Activated CD4-positive, alpha-beta T cell treated with anti-CD3 and anti-CD28 coated beads, Interleukin-2, amount 50 U/mL, for 1 hour (primary cell): ENCODE measurements around the gene FGF3.

Experiments
- DNase-seq: peaks from one replicate; pipeline ENCODE4 v3.0.0-alpha.2; 2020

Gene FGF3

GRCh38 chr11:69822676-69823494 lies 3.7 kb upstream of the FGF3 start:
- DNase-seq = no peak

GRCh38 chr11:69821511-69822040 lies 2.4 kb upstream of the FGF3 start:
- DNase-seq = no peak

- DNase-seq = no peak
Measured at GRCh38 chr11:69820441-69820840, 1.2 kb upstream of the FGF3 start.

- DNase-seq = no peak
Measured at GRCh38 chr11:69819541-69820070, 390 bp upstream of the FGF3 start.

GRCh38 chr11:69818231-69818602 lies 999 bp downstream of the FGF3 start:
- DNase-seq = no peak

GRCh38 chr11:69817265-69818230 lies 1.7 kb downstream of the FGF3 start:
- no peak for DNase-seq

- no peak for DNase-seq
Measured at GRCh38 chr11:69816671-69817070, 2.5 kb downstream of the FGF3 start.

- no peak for DNase-seq
Measured at GRCh38 chr11:69815973-69816372, 3.2 kb downstream of the FGF3 start.

- no peak for DNase-seq
Measured at GRCh38 chr11:69814902-69815301, 4.3 kb downstream of the FGF3 start.

- no peak for DNase-seq
Measured at GRCh38 chr11:69814411-69814810, 4.8 kb downstream of the FGF3 start.

- no peak for DNase-seq
Measured at GRCh38 chr11:69813839-69814238, 5.4 kb downstream of the FGF3 start.

GRCh38 chr11:69812946-69813345 lies 6.3 kb downstream of the FGF3 start:
- DNase-seq = no peak

- no peak for DNase-seq
Measured at GRCh38 chr11:69812256-69812655, 7.0 kb downstream of the FGF3 start.

- no peak for DNase-seq
Measured at GRCh38 chr11:69811431-69811830, 7.8 kb downstream of the FGF3 start.

- no peak for DNase-seq
Measured at GRCh38 chr11:69810289-69811118, 8.7 kb downstream of the FGF3 start.

GRCh38 chr11:69808667-69809086 lies 10.5 kb downstream of the FGF3 start:
- DNase-seq = no peak

- DNase-seq = no peak
Measured at GRCh38 chr11:69807106-69807815, 12.0 kb downstream of the FGF3 start.

- no peak for DNase-seq
Measured at GRCh38 chr11:69804769-69805508, 14.3 kb downstream of the FGF3 start.

- no peak for DNase-seq
Measured at GRCh38 chr11:69803604-69804218, 15.5 kb downstream of the FGF3 start.

GRCh38 chr11:69803022-69803421 lies 16.2 kb downstream of the FGF3 start:
- no peak for DNase-seq

- no peak for DNase-seq
Measured at GRCh38 chr11:69802590-69802989, 16.6 kb downstream of the FGF3 start.
